DOHH2 (cell line): ENCODE results near the gene NOS1.

Experiments
- H3F3A ChIP-seq: fragments of 200-600 bp; sonication (generic), shearing (Covaris generic); 2 replicates; pipeline ENCODE4 v1.6.0; 2016; ENCODE audit warnings: antibody characterized with exemption, mild to moderate bottlenecking; ENCODE audit not compliant: control insufficient read depth, insufficient read depth
- H3K27ac ChIP-seq: fragments of 200-600 bp; sonication (generic); 2 replicates; pipeline ENCODE4 v1.5.1; 2014; ENCODE audit warnings: low read depth, mild to moderate bottlenecking, low read length, moderate library complexity
- H3K27me3 ChIP-seq: fragments of 200-600 bp; sonication (generic); 2 replicates; pipeline ENCODE4 v1.6.1; 2014; ENCODE audit warnings: mild to moderate bottlenecking, low read length, mixed read lengths; ENCODE audit not compliant: control insufficient read depth
- H3K36me3 ChIP-seq: fragments of 200-600 bp; sonication (generic); 2 replicates; pipeline ENCODE4 v1.6.1; 2014; ENCODE audit warnings: mild to moderate bottlenecking, low read length, moderate library complexity, mixed read lengths; ENCODE audit not compliant: control insufficient read depth
- H3K4me1 ChIP-seq: fragments of 200-600 bp; sonication (generic); 2 replicates; pipeline ENCODE4 v1.6.1; 2014; ENCODE audit warnings: mild to moderate bottlenecking, low read length, mixed read lengths; ENCODE audit not compliant: control insufficient read depth
- H3K4me2 ChIP-seq: fragments of 200-600 bp; sonication (generic); 2 replicates; pipeline ENCODE4 v1.6.0; 2014; ENCODE audit warnings: mild to moderate bottlenecking, low read length, moderate library complexity
- H3K4me3 ChIP-seq: fragments of 200-600 bp; sonication (generic); 2 replicates; pipeline ENCODE4 v1.5.1; 2014; ENCODE audit warnings: mild to moderate bottlenecking, low read length, mixed read lengths
- H3K79me2 ChIP-seq: fragments of 200-600 bp; sonication (generic); 2 replicates; pipeline ENCODE4 v1.6.1; 2014; ENCODE audit warnings: mild to moderate bottlenecking, low read length, mixed read lengths; ENCODE audit not compliant: control insufficient read depth
- H3K9me2 ChIP-seq: fragments of 200-600 bp; sonication (generic); replicated peaks from 2 replicates; pipeline ENCODE4 v1.6.1; 2014; ENCODE audit warnings: mild to moderate bottlenecking, low read length, mixed read lengths; ENCODE audit not compliant: control insufficient read depth
- H3K9me3 ChIP-seq: fragments of 200-600 bp; sonication (generic); 2 replicates; pipeline ENCODE4 v1.6.1; 2014; ENCODE audit warnings: antibody characterized with exemption, low read length, mixed read lengths; ENCODE audit not compliant: control insufficient read depth, insufficient read depth
- H4K20me1 ChIP-seq: fragments of 200-600 bp; sonication (generic); 2 replicates; pipeline ENCODE4 v1.6.0; 2014; ENCODE audit warnings: low read depth, mild to moderate bottlenecking, antibody characterized with exemption, low read length, moderate library complexity; ENCODE audit not compliant: control insufficient read depth, insufficient read depth
- EZH2phosphoT487 ChIP-seq: fragments of 200-600 bp; sonication (generic); IDR thresholded peaks from 2 replicates; pipeline ENCODE4 v1.6.1; 2017; ENCODE audit warnings: borderline replicate concordance, mild to moderate bottlenecking, antibody characterized with exemption, low read length, moderate library complexity, mixed read lengths
- TF ChIP-seq, protein P1 (sequence below): fragments of 200-600 bp; sonication (generic); IDR thresholded peaks from one replicate; pipeline ENCODE4 v1.5.1; 2014; ENCODE audit warnings: antibody characterized with exemption, mild to moderate bottlenecking, low read depth, low read length; ENCODE audit not compliant: poor library complexity, severe bottlenecking

NOS1 gene

DNA sequence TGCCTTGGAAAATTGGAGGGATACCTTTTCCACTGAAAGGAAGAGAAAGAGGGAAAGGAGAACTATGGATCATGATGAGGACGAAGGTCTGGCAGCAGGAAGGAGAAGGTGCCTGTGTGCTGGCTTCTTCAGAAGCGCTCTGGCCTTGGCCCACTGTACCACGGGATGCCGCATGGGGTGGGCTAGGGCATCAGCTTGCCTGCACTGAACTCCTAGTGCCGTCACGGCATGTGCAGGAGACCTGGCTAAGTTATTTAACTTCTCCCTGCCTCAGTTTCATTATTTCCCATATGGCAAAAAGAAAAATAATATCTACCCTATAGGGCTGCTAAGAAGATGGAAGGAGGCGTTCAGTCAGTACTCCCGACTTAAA is 199.3 kb downstream of the NOS1 start:
- peaks cover 3% of the 10 kb centered on the region; the same call in 1 of the 2 replicates for H3F3A ChIP-seq
- no peaks in the 10 kb centered on the region for H3K27me3 ChIP-seq
- no peak overlapping the region for H3K4me3 ChIP-seq
- no peaks in the 10 kb centered on the region for H3K4me1 ChIP-seq
- TF ChIP-seq, protein P1, sequence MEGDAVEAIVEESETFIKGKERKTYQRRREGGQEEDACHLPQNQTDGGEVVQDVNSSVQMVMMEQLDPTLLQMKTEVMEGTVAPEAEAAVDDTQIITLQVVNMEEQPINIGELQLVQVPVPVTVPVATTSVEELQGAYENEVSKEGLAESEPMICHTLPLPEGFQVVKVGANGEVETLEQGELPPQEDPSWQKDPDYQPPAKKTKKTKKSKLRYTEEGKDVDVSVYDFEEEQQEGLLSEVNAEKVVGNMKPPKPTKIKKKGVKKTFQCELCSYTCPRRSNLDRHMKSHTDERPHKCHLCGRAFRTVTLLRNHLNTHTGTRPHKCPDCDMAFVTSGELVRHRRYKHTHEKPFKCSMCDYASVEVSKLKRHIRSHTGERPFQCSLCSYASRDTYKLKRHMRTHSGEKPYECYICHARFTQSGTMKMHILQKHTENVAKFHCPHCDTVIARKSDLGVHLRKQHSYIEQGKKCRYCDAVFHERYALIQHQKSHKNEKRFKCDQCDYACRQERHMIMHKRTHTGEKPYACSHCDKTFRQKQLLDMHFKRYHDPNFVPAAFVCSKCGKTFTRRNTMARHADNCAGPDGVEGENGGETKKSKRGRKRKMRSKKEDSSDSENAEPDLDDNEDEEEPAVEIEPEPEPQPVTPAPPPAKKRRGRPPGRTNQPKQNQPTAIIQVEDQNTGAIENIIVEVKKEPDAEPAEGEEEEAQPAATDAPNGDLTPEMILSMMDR: no peak
- no peak for TF ChIP-seq EZH2phosphoT487
- H3K27ac ChIP-seq: no peak overlapping the region
- H3K36me3 ChIP-seq: peaks cover 97% of the 10 kb centered on the region
- no peaks in the 10 kb centered on the region for H3K9me3 ChIP-seq
- H3K79me2 ChIP-seq: no peaks in the 10 kb centered on the region
- no peak overlapping the region for H3K4me2 ChIP-seq
- H3K9me2 ChIP-seq: no peaks in the 10 kb centered on the region
- H4K20me1 ChIP-seq: no peaks in the 10 kb centered on the region

DNA sequence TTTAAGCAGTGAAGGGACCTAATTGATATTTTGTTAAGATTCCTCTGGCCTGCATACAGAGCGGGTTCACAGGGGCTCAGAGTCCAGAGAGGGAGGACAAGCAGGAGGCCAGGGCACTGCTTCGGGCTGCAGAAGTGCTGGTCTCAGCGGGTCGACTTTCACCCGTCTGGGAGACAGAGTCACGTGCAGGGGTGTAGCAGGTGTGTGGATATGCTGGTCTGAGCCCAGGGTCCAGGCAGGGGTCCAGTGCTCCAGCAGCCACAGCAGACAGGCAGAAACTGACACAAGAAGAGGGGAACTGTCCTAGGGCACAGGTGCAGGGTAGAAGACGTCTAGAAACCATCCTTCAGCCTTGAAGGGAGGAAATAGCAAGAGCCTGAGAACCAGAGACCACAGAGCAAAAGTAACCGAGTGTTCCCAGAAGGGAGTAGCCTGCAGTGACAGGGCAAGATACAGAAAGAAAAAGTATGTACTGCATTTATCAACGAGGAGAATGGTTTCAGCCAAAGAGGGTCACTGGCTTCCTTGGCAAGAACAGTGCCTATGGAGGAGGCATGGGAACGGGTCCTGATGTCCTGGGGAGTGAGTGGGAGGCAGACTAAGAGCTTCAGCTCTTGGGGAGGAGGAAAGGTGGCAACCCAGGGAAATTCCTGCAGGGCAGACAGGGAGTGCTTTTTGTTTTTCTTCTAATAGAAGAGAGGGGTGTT is 199.8 kb downstream of the NOS1 start:
- no peaks in the 10 kb centered on the region for H3K4me1 ChIP-seq
- no peak overlapping the region for H3K4me2 ChIP-seq
- H4K20me1 ChIP-seq: no peaks in the 10 kb centered on the region
- H3K4me3 ChIP-seq: no peak overlapping the region
- no peak overlapping the region for H3K27ac ChIP-seq
- TF ChIP-seq EZH2phosphoT487: no peak
- TF ChIP-seq, protein P1: no peak
- peaks cover 95% of the 10 kb centered on the region for H3K36me3 ChIP-seq
- H3K9me3 ChIP-seq: no peaks in the 10 kb centered on the region
- no peaks in the 10 kb centered on the region for H3K9me2 ChIP-seq
- peaks cover 6% of the 10 kb centered on the region for H3F3A ChIP-seq
- no peaks in the 10 kb centered on the region for H3K27me3 ChIP-seq
- no peaks in the 10 kb centered on the region for H3K79me2 ChIP-seq

DNA sequence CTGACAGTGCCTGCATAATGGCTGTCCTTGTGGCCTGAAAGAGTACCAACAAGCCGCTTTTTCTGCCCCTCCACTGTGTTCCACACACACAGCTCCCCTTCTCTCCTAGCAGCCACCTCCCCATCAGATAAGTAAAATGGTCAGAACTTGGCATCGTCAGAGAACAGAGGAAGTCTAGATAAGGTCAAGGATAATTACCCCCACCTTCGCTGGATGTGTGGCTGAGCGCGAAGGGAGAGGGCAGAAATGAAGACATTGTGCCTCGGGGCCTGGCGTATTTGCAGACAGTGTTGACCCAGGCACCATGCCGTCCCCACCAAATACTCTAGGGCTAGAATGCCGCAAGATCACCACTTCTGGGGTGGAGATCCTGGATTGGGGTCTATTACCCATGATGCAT is 201.8 kb downstream of the NOS1 start:
- H3F3A ChIP-seq: peaks cover 12% of the 10 kb centered on the region
- H3K36me3 ChIP-seq: peaks cover 95% of the 10 kb centered on the region
- TF ChIP-seq EZH2phosphoT487: no peak
- TF ChIP-seq, protein P1: no peak
- no peaks in the 10 kb centered on the region for H3K9me2 ChIP-seq
- no peaks in the 10 kb centered on the region for H3K9me3 ChIP-seq
- no peaks in the 10 kb centered on the region for H4K20me1 ChIP-seq
- H3K27me3 ChIP-seq: no peaks in the 10 kb centered on the region
- H3K79me2 ChIP-seq: no peaks in the 10 kb centered on the region
- no peak overlapping the region for H3K27ac ChIP-seq
- no peak overlapping the region for H3K4me2 ChIP-seq
- no peaks in the 10 kb centered on the region for H3K4me1 ChIP-seq
- H3K4me3 ChIP-seq: no peak overlapping the region
